GM23338 (cell line): ENCODE data around the gene MGRN1. TPM values are rescaled to one million over a fixed set of nuclear protein-coding genes. Genes with fewer than 3 reads are reported as not detected.

ENCODE experiments used
- ATAC-seq: fragments of 200-7000 bp; cut with Tn5 transposase; 3 replicates; pipeline ENCODE4 v1.9.1; 2020
- DNase-seq: peaks from one replicate; pipeline ENCODE4 v3.0.0-alpha.2; 2015; ENCODE audit warnings: low spot score
- H2AFZ ChIP-seq: fragments of 200-600 bp; sonication (generic); 2 replicates; pipeline ENCODE4 v1.8.0; 2016; ENCODE audit warnings: antibody characterized with exemption, mild to moderate bottlenecking, moderate library complexity
- H3F3A ChIP-seq: fragments of 200-600 bp; sonication (generic); replicated peaks from 2 replicates; pipeline ENCODE4 v1.8.0; 2017; ENCODE audit warnings: antibody characterized with exemption, mixed run types, low read depth
- H3K27ac ChIP-seq: fragments of 200-600 bp; sonication (generic); 2 replicates; pipeline ENCODE4 v1.6.1; 2016; ENCODE audit warnings: low read depth
- H3K27me3 ChIP-seq: fragments of 200-600 bp; sonication (generic); 2 replicates; pipeline ENCODE4 v1.8.0; 2016; ENCODE audit warnings: mild to moderate bottlenecking, mixed run types, moderate library complexity; ENCODE audit not compliant: insufficient read depth
- H3K36me3 ChIP-seq: fragments of 200-600 bp; sonication (generic); 2 replicates; pipeline ENCODE4 v1.8.0; 2016; ENCODE audit warnings: mild to moderate bottlenecking; ENCODE audit not compliant: insufficient read depth
- H3K4me1 ChIP-seq: fragments of 200-600 bp; sonication (generic); 2 replicates; pipeline ENCODE4 v1.8.0; 2016; ENCODE audit warnings: mild to moderate bottlenecking, moderate library complexity; ENCODE audit not compliant: insufficient read depth
- H3K4me2 ChIP-seq: fragments of 200-600 bp; sonication (generic); 2 replicates; pipeline ENCODE4 v1.7.1; 2017; ENCODE audit warnings: mixed run types
- H3K4me3 ChIP-seq: fragments of 200-600 bp; sonication (generic); 2 replicates; pipeline ENCODE4 v1.6.1; 2016; ENCODE audit warnings: mixed run types
- H3K79me2 ChIP-seq: fragments of 200-600 bp; sonication (generic); replicated peaks from 2 replicates; pipeline ENCODE4 v1.8.0; 2017; ENCODE audit warnings: mild to moderate bottlenecking; ENCODE audit not compliant: insufficient read depth
- H3K9me2 ChIP-seq: fragments of 200-600 bp; sonication (generic); 2 replicates; pipeline ENCODE4 v1.8.0; 2017; ENCODE audit not compliant: insufficient read depth
- H4K20me1 ChIP-seq: fragments of 200-600 bp; sonication (generic); replicated peaks from 2 replicates; pipeline ENCODE4 v1.8.0; 2017; ENCODE audit warnings: mild to moderate bottlenecking; ENCODE audit not compliant: insufficient read depth
- H3K27ac Mint-ChIP-seq: 2 replicates; pipeline ENCODE4 v1.8.0; 2020; ENCODE audit warnings: inconsistent platforms, mild to moderate bottlenecking, moderate library complexity, mixed read lengths
- H3K27me3 Mint-ChIP-seq: 3 replicates; pipeline ENCODE4 v1.8.0; 2022; ENCODE audit warnings: low read depth, mild to moderate bottlenecking, moderate library complexity, mixed read lengths, inconsistent platforms; ENCODE audit not compliant: insufficient read depth, poor library complexity
- H3K36me3 Mint-ChIP-seq: 3 replicates; pipeline ENCODE4 v1.8.0; 2021; ENCODE audit warnings: low read depth, mild to moderate bottlenecking, inconsistent platforms, moderate library complexity, mixed read lengths
- H3K4me1 Mint-ChIP-seq: 3 replicates; pipeline ENCODE4 v1.8.0; 2020; ENCODE audit warnings: mild to moderate bottlenecking, inconsistent platforms, mixed read lengths
- H3K4me3 Mint-ChIP-seq: 3 replicates; pipeline ENCODE4 v1.8.0; 2021; ENCODE audit warnings: moderate library complexity, mild to moderate bottlenecking, inconsistent platforms, mixed read lengths
- H3K9me3 Mint-ChIP-seq: 3 replicates; pipeline ENCODE4 v1.8.0; 2020; ENCODE audit warnings: moderate library complexity, mild to moderate bottlenecking, inconsistent platforms, mixed read lengths
- CTCF ChIP-seq, 2 experiments: fragments of 200-600 bp in 1 of 2; sonication (generic) in 1 of 2; conservative IDR thresholded peaks; 2 replicates each; pipeline versions ENCODE4 v1.5.1 to v1.6.1; 2016 to 2017; ENCODE audit warnings: antibody characterized with exemption in 2 of 2, low read depth in 2 of 2, mild to moderate bottlenecking in 2 of 2, moderate library complexity in 1 of 2
- ETS1 ChIP-seq: IDR thresholded peaks from 2 replicates; pipeline ENCODE4 v1.6.1; 2016; ENCODE audit warnings: antibody characterized with exemption
- EZH2 ChIP-seq: fragments of 200-600 bp; sonication (generic); IDR thresholded peaks from one replicate; pipeline ENCODE4 v1.8.0; 2017; ENCODE audit warnings: antibody characterized with exemption, mild to moderate bottlenecking, low read depth; ENCODE audit not compliant: unreplicated experiment
- EZH2phosphoT487 ChIP-seq: fragments of 200-600 bp; sonication (generic); IDR thresholded peaks from one replicate; pipeline ENCODE4 v1.8.1; 2018; ENCODE audit warnings: antibody characterized with exemption; ENCODE audit not compliant: unreplicated experiment
- JUNB ChIP-seq: IDR thresholded peaks from one replicate; pipeline ENCODE4 v1.6.1; 2016; ENCODE audit warnings: antibody characterized with exemption; ENCODE audit not compliant: unreplicated experiment
- NANOG ChIP-seq: IDR thresholded peaks from 2 replicates; pipeline ENCODE4 v1.6.1; 2016; ENCODE audit warnings: antibody characterized with exemption, borderline replicate concordance
- POLR2AphosphoS5 ChIP-seq: IDR thresholded peaks from 2 replicates; pipeline ENCODE4 v1.6.1; 2016; ENCODE audit warnings: antibody characterized with exemption, low read depth
- REST ChIP-seq: IDR thresholded peaks from one replicate; pipeline ENCODE4 v1.6.1; 2018; ENCODE audit warnings: antibody characterized with exemption; ENCODE audit not compliant: unreplicated experiment
- STAT1 ChIP-seq: IDR thresholded peaks from one replicate; pipeline ENCODE4 v1.6.1; 2016; ENCODE audit warnings: antibody characterized with exemption; ENCODE audit not compliant: unreplicated experiment
- ZNF114 ChIP-seq: fragments of 250-450 bp; sonication (Bioruptor Pico); IDR thresholded peaks from 2 replicates; pipeline ENCODE4 v1.5.0; 2020; ENCODE audit warnings: mild to moderate bottlenecking, moderate library complexity
- polyA plus RNA-seq: library from polyadenylated mRNA; unstranded; fragments of >200 nt; fragmentation: Nextera tagmentation; extraction: Ambion mirVana; gene quantifications from 2 replicates; pipeline ENCODE4 v1.2.1, GENCODE V29; 2016
- total RNA-seq: library from RNA; depleted of rRNA; stranded (reverse); fragments of >200 nt; shearing (Covaris generic); gene quantifications from 2 replicates; pipeline ENCODE4 v1.2.3, GENCODE V29; 2014

Gene MGRN1
- total and polyA plus RNA-seq, 2 experiments from 2014 or later: 13.1 to 71.8 TPM

GRCh38 chr16:4690946-4691665 lies 66.5 kb downstream of the MGRN1 start:
- DNase-seq: no peak
- TF ChIP-seq CTCF (conservative IDR thresholded peaks at IDR 0.05; ENCODE audit: low read depth in 2 of 2) (no peak), REST (no peak), STAT1 (no peak), NANOG (no peak), ETS1 (no peak)
- no peaks in the 10 kb centered on the region; the same call in 2 of the 3 replicates for H3K9me3 Mint-ChIP-seq
- peaks cover 9% of the 10 kb centered on the region; the same call in 2 of the 3 replicates for H3K36me3 Mint-ChIP-seq
- H3K27ac Mint-ChIP-seq: no peak overlapping the region
- no peak overlapping the region for H3K4me3 Mint-ChIP-seq
- no peaks in the 10 kb centered on the region; the same call in 1 of the 2 replicates for H3K4me1 ChIP-seq
- H4K20me1 ChIP-seq: no peaks in the 10 kb centered on the region; the same call in 1 of the 2 replicates
- no peaks in the 10 kb centered on the region for H3K36me3 ChIP-seq
- peaks cover 13% of the 10 kb centered on the region for H3K27me3 Mint-ChIP-seq
- H3K27me3 ChIP-seq: no peaks in the 10 kb centered on the region
- no peak overlapping the region for H3K4me3 ChIP-seq
- no peak overlapping the region for H3K27ac ChIP-seq
- no peaks in the 10 kb centered on the region for H3K9me2 ChIP-seq
- H2AFZ ChIP-seq: no peak overlapping the region
- no peaks in the 10 kb centered on the region; the same call in 1 of the 2 replicates for H3F3A ChIP-seq
- H3K4me2 ChIP-seq: no peak overlapping the region
- no peak for ATAC-seq
- peaks cover 6% of the 10 kb centered on the region; the same call in 1 of the 3 replicates for H3K4me1 Mint-ChIP-seq
- H3K79me2 ChIP-seq: no peaks in the 10 kb centered on the region

DNA sequence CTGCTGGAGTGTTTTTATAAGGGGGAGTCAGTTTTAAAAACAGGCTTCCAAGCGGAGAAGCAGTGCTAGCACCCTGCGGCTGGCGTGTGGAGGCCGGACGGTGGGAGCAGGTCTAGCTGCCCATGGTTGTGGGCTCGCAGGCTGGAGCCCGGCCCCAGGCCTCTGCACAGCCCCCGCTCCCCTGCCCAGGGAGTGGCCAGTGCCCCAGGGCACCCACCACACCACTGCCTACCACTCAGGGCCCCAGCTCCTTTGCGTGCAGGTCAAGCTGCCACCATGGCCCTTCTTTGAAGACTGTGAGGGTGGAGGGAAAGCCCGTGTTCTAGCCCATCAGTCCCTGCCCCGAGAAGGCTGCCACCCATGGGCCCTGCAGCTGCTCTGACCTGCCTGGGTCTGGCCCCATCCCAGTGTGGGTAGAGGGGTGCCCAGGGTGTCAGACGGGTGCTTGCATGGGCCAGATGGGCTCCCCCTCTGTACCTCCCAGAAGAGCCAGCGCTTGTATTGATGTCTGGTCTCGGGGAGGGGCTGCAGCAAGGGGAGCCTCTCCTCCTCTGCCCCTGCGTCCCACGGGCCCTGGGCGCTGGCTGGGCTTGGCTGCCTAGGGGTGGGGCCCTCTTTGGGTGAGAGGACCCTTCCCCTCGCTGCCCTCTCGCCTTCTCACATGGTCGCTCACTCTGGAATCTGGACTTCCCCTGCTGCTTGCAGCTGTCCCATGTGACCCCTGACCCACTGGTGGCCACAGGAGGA lies 67.2 kb downstream of the MGRN1 start:
- no peak overlapping the region for H2AFZ ChIP-seq
- H3K79me2 ChIP-seq: no peaks in the 10 kb centered on the region
- Mint-ChIP-seq H3K9me3 (no peaks in the 10 kb centered on the region; the same call in 2 of the 3 replicates), H3K4me3 (no peak overlapping the region), H3K27me3 (peaks cover 9% of the 10 kb centered on the region), H3K4me1 (peaks cover 6% of the 10 kb centered on the region; the same call in 1 of the 3 replicates), H3K36me3 (peaks cover 12% of the 10 kb centered on the region; the same call in 2 of the 3 replicates), H3K27ac (no peak overlapping the region)
- no peaks in the 10 kb centered on the region; the same call in 1 of the 2 replicates for H4K20me1 ChIP-seq
- DNase-seq: no peak
- no peaks in the 10 kb centered on the region; the same call in 1 of the 2 replicates for H3K4me1 ChIP-seq
- no peak overlapping the region for H3K4me3 ChIP-seq
- no peak overlapping the region for H3K27ac ChIP-seq
- H3K4me2 ChIP-seq: no peak overlapping the region
- H3K9me2 ChIP-seq: no peaks in the 10 kb centered on the region
- ATAC-seq: no peak
- no peaks in the 10 kb centered on the region; the same call in 1 of the 2 replicates for H3F3A ChIP-seq
- no peaks in the 10 kb centered on the region for H3K36me3 ChIP-seq
- H3K27me3 ChIP-seq: no peaks in the 10 kb centered on the region
- no peak for TF ChIP-seq EZH2
- TF ChIP-seq ETS1: no peak
- TF ChIP-seq POLR2AphosphoS5: no peak; the same call in 1 of the 2 replicates
- no peak for TF ChIP-seq NANOG
- TF ChIP-seq ZNF114 (CRISPR knock-in tag): no peak
- TF ChIP-seq STAT1: no peak
- TF ChIP-seq REST: no peak
- TF ChIP-seq EZH2phosphoT487: no peak
- no peak for TF ChIP-seq JUNB
